GM19467 (cell line): ENCODE results near the gene CPNE4.

Experiments used
- ATAC-seq: cut with Tn5 transposase; IDR thresholded peaks from one replicate; pipeline ENCODE4 v1.9.1; 2021; ENCODE audit warnings: mild to moderate bottlenecking, moderate library complexity; ENCODE audit not compliant: unreplicated experiment

Gene CPNE4

DNA sequence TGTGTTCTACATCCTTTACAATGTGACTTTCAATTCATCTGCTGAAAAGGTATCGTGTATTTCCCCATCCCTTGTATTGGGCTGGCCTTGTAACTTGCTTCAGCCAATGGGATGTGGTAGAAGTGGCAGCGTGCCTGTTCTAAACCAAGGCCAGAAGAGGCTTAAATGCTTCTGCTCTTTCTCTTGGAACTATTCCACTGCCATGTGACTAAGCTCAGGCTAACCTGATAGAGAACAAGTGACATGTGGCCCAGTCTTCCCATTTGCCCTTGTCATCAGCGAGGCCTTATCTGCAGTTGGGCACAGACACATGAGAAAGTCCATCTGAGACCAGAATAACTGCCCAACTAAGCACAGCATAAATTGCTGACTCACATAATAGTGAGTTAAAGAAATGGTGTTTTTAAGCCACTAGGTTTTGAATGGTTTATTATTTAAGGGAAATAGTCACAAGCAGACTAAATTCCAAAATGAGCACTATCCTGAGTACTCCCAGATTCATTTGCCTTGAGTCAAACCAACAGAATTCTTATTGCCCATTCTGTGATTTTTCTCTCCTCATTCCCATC is 230.2 kb downstream of the CPNE4 start:
- ATAC-seq: no peak

- ATAC-seq: no peak
Measured at GRCh38 chr3:131803113-131803512, 231.7 kb downstream of the CPNE4 start.

- no peak for ATAC-seq
Measured at GRCh38 chr3:131802029-131802428, 232.8 kb downstream of the CPNE4 start.

DNA sequence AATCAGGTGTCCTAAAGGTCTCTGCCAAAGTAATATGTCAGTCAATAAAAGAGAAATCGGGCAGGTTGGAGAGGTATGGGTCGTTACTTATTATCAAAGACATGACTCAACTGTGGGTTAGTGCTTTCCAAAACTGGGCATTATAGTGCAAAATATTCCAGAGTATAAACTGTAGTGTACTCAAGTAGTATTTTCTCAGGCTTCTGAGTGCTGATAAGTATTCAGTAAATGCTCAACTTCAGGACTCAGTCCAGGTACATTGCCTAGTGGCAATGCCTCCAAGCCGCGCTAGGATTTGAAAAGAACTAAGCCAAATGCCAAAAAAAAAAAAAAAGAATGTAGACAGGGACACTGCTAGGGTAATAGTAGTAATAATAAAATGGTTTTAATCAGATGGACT is 233.2 kb downstream of the CPNE4 start:
- no peak for ATAC-seq

DNA sequence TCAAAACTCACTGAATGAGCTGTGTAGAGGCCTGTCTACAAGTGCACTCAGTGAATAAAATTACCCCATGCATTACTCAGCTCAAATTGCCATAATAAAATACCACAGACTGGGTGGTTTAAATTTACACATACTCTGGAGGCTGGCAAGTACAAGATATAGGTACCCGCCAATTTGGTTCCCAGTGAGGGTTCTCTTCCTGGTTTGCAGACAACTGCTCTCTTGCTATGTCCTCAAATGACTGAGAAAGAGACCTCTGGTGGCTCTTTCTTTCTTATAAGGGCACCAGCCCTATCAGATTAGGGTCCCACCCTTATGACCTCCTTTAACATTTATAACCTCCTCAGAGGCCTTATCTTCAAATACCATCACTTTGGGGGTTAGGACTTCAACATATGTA is 237.0 kb downstream of the CPNE4 start:
- ATAC-seq: no peak

- no peak for ATAC-seq
Measured at GRCh38 chr3:131796558-131797198, 238.1 kb downstream of the CPNE4 start.

DNA sequence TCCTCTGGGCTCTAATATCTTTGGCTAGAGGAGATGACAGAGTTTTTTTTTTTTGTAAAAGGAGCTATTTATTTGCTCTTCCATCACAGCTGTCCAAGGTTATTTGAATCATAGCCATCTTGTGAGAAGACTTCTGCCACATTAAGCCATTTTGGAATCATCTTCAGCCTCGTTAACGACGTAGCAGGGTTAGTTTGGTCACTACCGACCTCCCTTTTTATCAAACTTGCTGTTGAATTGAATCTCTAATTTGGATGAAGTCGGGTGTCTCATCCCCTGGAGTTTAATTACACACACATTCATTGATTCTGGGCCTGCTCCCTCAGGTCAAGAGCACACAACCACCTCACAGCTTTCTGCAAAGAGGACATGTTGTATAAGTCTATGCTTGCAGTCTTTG is 238.7 kb downstream of the CPNE4 start:
- no peak for ATAC-seq

DNA sequence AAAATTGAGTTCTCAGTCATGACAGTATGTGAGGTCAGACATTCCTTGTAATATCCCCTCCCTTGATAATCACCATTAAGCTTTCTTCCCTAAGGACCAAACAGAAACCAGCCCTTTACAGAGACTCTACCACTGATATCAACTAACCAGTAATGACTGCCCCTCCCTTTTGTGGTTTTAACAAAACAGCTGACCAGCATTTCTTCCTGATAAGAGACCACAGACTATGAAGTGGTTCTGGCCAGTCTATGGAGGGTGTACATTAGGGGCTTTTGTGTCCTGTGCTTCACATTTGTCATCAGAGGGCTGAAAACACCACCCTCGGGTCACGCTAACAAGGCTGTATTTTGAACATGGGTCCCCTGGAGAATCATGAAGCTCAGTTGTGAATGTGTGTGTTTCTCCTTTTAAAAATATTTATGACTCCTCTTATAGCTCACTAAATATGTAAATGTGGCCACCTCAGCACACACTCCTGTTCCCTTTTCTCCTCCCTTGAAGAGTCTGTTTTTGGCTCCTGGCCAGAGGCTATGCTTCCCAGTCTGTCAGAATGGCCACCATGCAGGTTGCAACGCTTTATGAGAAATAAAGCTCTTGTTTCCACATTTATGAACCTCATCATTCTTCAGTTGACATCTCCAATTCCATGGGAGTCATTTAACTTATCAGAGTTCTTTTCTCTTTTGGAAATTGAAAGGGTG is 239.3 kb downstream of the CPNE4 start:
- ATAC-seq: no peak

DNA sequence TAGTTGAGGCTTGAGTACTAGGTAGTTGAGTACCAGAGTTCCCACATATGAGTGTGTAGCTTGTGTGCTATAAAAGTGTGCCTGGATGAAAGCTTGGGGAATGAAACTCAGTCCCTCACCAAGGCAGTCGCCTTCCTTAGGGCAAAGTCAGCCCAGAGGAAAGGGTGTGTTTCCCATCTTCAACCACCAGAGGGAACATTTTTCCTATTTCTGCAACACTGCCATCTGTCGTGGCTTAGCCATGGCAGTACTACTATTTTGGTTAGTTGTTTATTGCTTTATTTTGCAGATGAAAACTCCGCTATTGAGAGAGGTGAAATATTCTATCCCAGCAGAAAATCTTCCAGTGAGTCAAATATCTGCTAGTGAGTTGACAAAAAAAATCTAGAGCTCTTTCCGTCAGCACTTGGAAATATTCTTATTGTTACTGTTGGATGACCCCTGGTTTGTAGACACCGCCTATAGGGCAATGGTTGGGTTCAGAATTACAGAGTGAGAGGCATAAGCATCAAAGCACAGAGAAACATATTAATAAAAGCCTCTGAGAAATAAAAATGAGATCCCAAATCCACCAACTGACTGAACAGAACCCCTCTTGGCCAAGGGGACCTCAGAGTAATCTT is 239.9 kb downstream of the CPNE4 start:
- peak; percentile 65 for ATAC-seq

- no peak for ATAC-seq
Measured at GRCh38 chr3:131793870-131794269, 240.9 kb downstream of the CPNE4 start.

DNA sequence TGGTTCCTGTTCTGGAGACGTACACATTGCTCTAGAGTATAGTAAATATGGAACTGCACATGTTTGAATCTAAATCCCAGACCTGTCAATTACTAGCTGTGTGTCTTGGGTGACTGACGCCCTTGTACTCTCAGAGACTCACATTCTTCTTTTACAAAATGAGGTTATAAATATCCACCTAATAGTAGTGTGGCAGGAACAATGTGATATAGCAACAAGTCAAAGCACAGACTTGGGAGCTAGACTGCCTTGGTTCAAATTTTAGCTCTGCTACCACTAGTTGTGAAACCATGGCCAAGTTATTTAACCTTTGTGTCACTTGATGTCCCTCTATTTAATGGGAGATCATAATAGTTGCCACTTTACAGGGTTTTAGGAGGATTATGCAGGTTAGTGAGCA is 245.6 kb downstream of the CPNE4 start:
- no peak for ATAC-seq

GRCh38 chr3:131786386-131786785 is 248.4 kb downstream of the CPNE4 start:
- ATAC-seq: no peak

DNA sequence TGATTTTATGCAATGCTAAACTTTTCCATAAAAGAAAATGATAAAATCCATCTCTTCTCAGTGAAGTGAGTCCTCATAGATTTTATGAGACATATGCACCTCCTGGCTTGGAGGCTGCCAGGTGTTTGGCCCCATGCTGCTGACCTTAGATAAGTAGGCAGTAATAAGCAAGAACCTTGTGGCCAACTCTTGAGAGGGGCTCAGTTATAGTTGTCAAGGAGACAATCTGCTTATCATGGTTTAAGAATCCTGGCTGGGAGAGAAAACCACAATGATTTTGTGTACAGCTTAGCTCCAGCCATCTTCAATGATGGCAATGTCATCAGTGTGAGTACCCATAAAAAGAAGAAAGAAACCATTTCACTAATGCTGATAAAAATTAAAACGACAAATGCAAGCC is 252.1 kb downstream of the CPNE4 start:
- no peak for ATAC-seq

DNA sequence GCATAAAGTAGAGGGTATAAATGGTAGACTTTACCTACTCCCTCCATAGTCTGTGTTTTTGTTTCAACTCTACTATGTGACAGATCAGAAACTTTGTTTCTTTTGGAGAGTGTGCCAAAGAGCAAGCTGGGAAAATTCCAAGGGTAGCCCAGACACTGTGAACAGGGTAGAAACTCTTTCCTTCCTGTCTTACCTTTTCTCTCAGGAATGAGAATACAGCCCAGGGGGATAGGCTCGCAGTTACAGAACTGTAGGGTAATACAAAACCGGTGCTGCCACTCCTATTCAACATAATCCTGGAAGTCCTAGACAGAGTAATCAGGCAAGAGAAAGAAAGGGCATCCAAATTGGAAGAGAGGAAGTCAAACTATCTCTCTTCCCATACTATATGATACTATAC is 256.3 kb downstream of the CPNE4 start:
- ATAC-seq: no peak

GRCh38 chr3:131775650-131776049 is 259.2 kb downstream of the CPNE4 start:
- no peak for ATAC-seq

- no peak for ATAC-seq
Measured at GRCh38 chr3:131772269-131773026, 262.4 kb downstream of the CPNE4 start.

DNA sequence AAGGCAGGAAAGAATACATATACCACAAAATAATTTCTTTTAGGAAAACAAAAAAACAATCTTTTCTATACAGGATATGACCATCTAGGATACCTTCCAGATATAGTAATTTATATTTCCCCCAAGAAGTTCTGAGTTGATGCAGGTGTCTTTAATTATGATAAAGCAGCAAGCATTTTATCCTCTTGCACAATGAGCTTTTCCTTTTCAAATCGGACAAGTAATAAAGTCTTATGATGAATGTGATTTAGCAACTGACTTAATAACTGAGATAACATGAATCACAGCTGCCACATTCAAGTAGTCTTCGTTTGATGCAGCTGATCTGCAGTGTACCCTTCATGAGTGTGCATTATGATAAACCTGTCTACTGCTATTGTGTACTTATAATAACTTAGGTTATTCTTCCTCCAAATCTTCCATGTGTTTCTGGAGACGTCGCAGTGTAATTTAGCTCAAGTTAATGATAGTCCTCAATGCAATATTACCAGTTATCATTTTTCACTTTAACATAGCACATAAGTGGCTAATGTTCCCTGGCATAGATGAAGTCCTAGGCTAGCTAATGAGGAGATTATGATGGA is 271.7 kb downstream of the CPNE4 start:
- no peak for ATAC-seq

GRCh38 chr3:131756405-131756804 is 278.4 kb downstream of the CPNE4 start:
- ATAC-seq: no peak

GRCh38 chr3:131755380-131755779 is 279.4 kb downstream of the CPNE4 start:
- ATAC-seq: no peak

DNA sequence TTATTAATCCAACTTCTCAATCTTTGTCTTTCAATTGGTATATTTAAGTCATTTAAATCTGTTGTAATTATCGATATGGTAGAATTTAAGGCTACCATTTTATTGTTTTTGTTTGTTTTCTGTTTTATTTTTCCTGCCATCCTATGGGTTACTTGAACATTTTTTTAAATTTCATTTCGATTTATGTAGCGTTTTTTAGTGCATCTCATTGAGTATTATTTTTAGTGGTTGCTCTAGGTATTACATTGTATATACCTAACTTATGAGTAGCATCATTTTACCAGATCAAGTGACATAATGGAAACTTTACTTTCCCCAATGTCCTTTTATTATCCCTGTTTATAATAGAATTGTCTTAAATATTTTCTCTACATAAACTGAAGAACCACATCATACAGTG is 284.6 kb downstream of the CPNE4 start:
- ATAC-seq: no peak

DNA sequence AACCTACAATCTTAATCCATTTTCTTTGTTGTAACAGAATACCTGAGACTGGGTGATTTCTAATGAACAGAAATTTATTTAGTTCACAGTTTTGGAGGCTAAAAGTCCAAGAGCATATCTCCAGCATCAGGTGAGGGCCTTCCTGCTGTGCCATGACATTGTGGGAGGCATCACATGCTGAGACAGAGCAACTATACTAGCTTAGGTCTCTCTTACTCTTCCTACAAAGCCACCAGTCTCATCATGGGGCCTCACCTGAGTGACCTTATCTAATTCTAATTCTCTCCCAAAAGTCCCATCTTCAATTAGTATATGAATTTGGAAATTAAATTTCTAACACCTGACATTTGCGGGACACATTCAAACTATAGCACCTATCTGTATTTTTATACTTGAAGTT is 285.0 kb downstream of the CPNE4 start:
- ATAC-seq: no peak
